ENCODE measurements around the gene UBE2N. TPM values are rescaled to one million over a fixed set of nuclear protein-coding genes. Genes with fewer than 3 reads are reported as not detected.

UBE2N gene
- total RNA-seq, 1 donor from 2014 or later: 86.3 TPM

- no peak for TF ChIP-seq CTCF (IDR thresholded peaks at IDR 0.05; ENCODE audit: borderline replicate concordance)
- Histone ChIP-seq H3K4me3 (no peak overlapping the region), H3K9me3 (replicated peaks) (no peaks in the 10 kb centered on the region), H3K36me3 (no peaks in the 10 kb centered on the region), H3K27ac (replicated peaks) (no peak overlapping the region), H3K4me1 (no peaks in the 10 kb centered on the region), H3K27me3 (ENCODE audit: low read depth) (no peaks in the 10 kb centered on the region)
- intact Hi-C loops (cut with micrococcal nuclease): no loop called here
- DNase-seq: no peak
Observed at GRCh38 chr12:93451423-93452158, 9.8 kb upstream of the UBE2N start.

GRCh38 chr12:93449277-93449676 is 7.5 kb upstream of the UBE2N start:
- no peaks in the 10 kb centered on the region for H3K36me3 ChIP-seq
- no peaks in the 10 kb centered on the region for H3K9me3 ChIP-seq (replicated peaks)
- H3K4me1 ChIP-seq: no peaks in the 10 kb centered on the region
- no peak for DNase-seq
- no peaks in the 10 kb centered on the region for H3K27me3 ChIP-seq (ENCODE audit: low read depth)
- H3K27ac ChIP-seq (replicated peaks): no peak overlapping the region
- intact Hi-C loops (cut with micrococcal nuclease): no loop called here
- no peak for TF ChIP-seq CTCF (IDR thresholded peaks at IDR 0.05; ENCODE audit: borderline replicate concordance)
- H3K4me3 ChIP-seq: no peak overlapping the region

- no peaks in the 10 kb centered on the region for H3K36me3 ChIP-seq
- H3K4me3 ChIP-seq: no peak overlapping the region
- intact Hi-C loops (cut with micrococcal nuclease): no loop called here
- no peak overlapping the region for H3K27ac ChIP-seq (replicated peaks)
- H3K27me3 ChIP-seq (ENCODE audit: low read depth): no peaks in the 10 kb centered on the region
- no peak for DNase-seq
- no peaks in the 10 kb centered on the region for H3K9me3 ChIP-seq (replicated peaks)
- TF ChIP-seq CTCF (IDR thresholded peaks at IDR 0.05; ENCODE audit: borderline replicate concordance): no peak
- no peaks in the 10 kb centered on the region for H3K4me1 ChIP-seq
Observed at GRCh38 chr12:93448796-93449195, 7.0 kb upstream of the UBE2N start.

GRCh38 chr12:93447555-93448290 is 6.0 kb upstream of the UBE2N start:
- no peak for TF ChIP-seq CTCF (IDR thresholded peaks at IDR 0.05; ENCODE audit: borderline replicate concordance)
- intact Hi-C loops (cut with micrococcal nuclease): no loop called here
- H3K4me3 ChIP-seq: no peak overlapping the region
- peaks cover 4% of the 10 kb centered on the region for H3K4me1 ChIP-seq
- H3K27ac ChIP-seq (replicated peaks): no peak overlapping the region
- H3K36me3 ChIP-seq: no peaks in the 10 kb centered on the region
- H3K9me3 ChIP-seq (replicated peaks): no peaks in the 10 kb centered on the region
- no peak for DNase-seq
- no peaks in the 10 kb centered on the region for H3K27me3 ChIP-seq (ENCODE audit: low read depth)

GRCh38 chr12:93443576-93443975 is 1.8 kb upstream of the UBE2N start:
- peaks cover 41% of the 10 kb centered on the region for H3K4me1 ChIP-seq
- H3K27me3 ChIP-seq (ENCODE audit: low read depth): no peaks in the 10 kb centered on the region
- intact Hi-C loops (cut with micrococcal nuclease): no loop called here
- H3K4me3 ChIP-seq: no peak overlapping the region
- no peaks in the 10 kb centered on the region for H3K36me3 ChIP-seq
- no peak for TF ChIP-seq CTCF (IDR thresholded peaks at IDR 0.05; ENCODE audit: borderline replicate concordance)
- H3K9me3 ChIP-seq (replicated peaks): no peaks in the 10 kb centered on the region
- no peak overlapping the region for H3K27ac ChIP-seq (replicated peaks)
- DNase-seq: no peak

Data from left ventricle myocardium inferior (tissue), 1 donor.